HG02870 (cell line): Measurements from ENCODE around the gene SLC25A10.
"Not testable (repeated sequence)": the region's sequence is repeated elsewhere in the genome, so short reads cannot be mapped to it uniquely, and the experiment has no call there.

Source experiments
- ATAC-seq: cut with Tn5 transposase; IDR thresholded peaks from one replicate; pipeline ENCODE4 v1.9.1; 2021; ENCODE audit warnings: mild to moderate bottlenecking, moderate library complexity; ENCODE audit not compliant: unreplicated experiment

Gene SLC25A10

GRCh38 chr17:81719410-81720266, 7.6 kb downstream of the SLC25A10 start:
- ATAC-seq = no peak

GRCh38 chr17:81720267-81721071, 8.4 kb downstream of the SLC25A10 start:
- ATAC-seq = no peak

GRCh38 chr17:81722184-81723120, 10.4 kb downstream of the SLC25A10 start:
- ATAC-seq = no peak

- no peak for ATAC-seq
Measured at GRCh38 chr17:81723651-81724209, 11.6 kb downstream of the SLC25A10 start.

- ATAC-seq = no peak
Measured at GRCh38 chr17:81725439-81725838, 13.4 kb downstream of the SLC25A10 start.

GRCh38 chr17:81726004-81726403, 13.9 kb downstream of the SLC25A10 start:
- no peak for ATAC-seq

- no peak for ATAC-seq
Measured at GRCh38 chr17:81727324-81728031, 15.4 kb downstream of the SLC25A10 start.

GRCh38 chr17:81733507-81734404, 21.7 kb downstream of the SLC25A10 start:
- no peak for ATAC-seq

- ATAC-seq = no peak
Measured at GRCh38 chr17:81734405-81735263, 22.6 kb downstream of the SLC25A10 start.

GRCh38 chr17:81735264-81736102, 23.4 kb downstream of the SLC25A10 start:
- no peak for ATAC-seq

GRCh38 chr17:81737947-81738800, 26.1 kb downstream of the SLC25A10 start:
- ATAC-seq = no peak

GRCh38 chr17:81738801-81739393, 26.8 kb downstream of the SLC25A10 start:
- no peak for ATAC-seq

GRCh38 chr17:81739593-81739992, 27.5 kb downstream of the SLC25A10 start:
- ATAC-seq = not testable (repeated sequence)

GRCh38 chr17:81740395-81740961, 28.4 kb downstream of the SLC25A10 start:
- ATAC-seq = no peak

- no peak for ATAC-seq
Measured at GRCh38 chr17:81741049-81741593, 29.0 kb downstream of the SLC25A10 start.
